ENCODE data around the gene AZIN2.
"Not testable (repeated sequence)": the region's sequence is repeated elsewhere in the genome, so short reads cannot be mapped to it uniquely, and the experiment has no call there.

AZIN2 gene

GRCh38 chr1:33096363-33097005, 15.5 kb downstream of the AZIN2 start:
- DNase-seq, result no peak

DNA sequence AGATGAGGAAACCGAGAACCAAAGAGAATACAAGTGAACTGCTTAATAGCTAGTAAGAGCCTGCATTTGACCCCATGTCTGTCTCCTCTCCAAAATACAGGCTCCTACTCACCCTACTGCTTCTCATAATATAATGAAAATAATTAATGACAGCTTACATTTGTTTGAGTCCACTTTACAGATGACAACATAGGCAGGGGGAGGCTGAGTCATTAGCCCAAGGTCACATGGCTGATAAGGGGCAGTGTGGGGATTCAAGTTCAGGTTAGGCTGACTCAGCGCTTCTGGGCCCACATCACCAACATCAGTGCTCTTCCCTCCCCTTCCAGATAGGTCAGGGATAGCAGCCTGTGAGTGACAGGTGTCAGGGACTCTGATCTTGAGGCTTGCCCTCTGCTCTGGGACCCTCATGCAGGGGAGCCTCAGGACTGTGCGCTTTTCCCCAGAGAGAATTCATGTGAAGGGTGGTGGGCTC, 16.2 kb downstream of the AZIN2 start:
- DNase-seq, result no peak

DNA sequence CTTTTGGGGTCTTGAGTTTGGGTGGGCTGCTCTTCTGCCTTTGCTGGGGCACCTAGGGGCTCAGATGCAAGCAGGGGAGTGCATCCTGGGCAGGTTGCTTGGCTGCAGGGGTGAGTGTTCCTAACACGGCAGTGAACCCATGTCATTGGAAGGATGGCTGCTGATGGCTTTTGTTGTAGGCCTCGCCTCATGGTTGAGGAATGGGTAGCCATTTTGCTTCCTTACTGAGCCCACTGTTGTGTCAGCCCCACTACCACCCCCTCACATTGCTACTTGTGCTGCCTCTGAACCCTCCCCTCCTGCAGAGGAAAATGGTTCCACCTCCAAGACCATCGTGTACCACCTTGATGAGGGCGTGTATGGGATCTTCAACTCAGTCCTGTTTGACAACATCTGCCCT, 16.8 kb downstream of the AZIN2 start:
- no peak for DNase-seq

GRCh38 chr1:33098371-33098770, 17.4 kb downstream of the AZIN2 start:
- DNase-seq, result peak in 1 of 2 donors; percentile 23

- peak; percentile 16 to 17 for DNase-seq
Measured at GRCh38 chr1:33099290-33100118, 18.6 kb downstream of the AZIN2 start.

DNA sequence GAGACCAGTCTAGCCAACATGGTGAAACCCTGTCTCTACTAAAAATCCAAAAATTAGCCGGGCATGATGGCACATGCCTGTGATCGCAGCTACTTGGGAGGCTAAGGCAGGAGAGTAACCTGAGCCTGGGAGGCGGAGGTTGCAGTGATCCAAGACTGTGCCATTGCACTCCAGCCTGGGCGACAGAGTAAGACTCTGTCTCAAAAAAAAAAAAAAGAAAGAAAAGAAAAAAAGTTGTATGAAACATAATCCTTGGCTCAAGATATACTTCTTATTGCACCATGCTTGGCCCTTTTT, 19.1 kb downstream of the AZIN2 start:
- not testable (repeated sequence) for DNase-seq

DNA sequence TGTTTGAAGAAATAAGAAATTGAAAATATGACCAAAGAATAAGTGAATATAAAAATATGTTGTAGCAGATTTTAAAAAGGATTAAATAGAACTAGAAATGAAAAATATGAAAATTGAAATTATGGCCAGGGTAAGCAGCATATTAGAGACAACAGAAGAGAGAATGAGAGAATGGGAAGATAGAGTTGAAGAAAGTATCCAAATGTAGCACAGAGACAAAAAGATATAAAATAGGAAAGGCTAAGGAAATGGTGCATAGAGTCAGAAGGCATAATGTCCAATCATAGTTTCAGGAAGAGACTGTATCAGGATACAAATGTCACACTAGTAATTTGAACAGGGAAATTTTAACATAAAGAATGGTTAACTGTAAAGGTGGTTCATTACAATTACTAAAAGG, 29.5 kb downstream of the AZIN2 start:
- no peak for DNase-seq

GRCh38 chr1:33111965-33112364, 31.0 kb downstream of the AZIN2 start:
- DNase-seq, result peak in 1 of 2 donors; percentile 20

GRCh38 chr1:33117440-33118085, 36.6 kb downstream of the AZIN2 start:
- no peak for DNase-seq

DNA sequence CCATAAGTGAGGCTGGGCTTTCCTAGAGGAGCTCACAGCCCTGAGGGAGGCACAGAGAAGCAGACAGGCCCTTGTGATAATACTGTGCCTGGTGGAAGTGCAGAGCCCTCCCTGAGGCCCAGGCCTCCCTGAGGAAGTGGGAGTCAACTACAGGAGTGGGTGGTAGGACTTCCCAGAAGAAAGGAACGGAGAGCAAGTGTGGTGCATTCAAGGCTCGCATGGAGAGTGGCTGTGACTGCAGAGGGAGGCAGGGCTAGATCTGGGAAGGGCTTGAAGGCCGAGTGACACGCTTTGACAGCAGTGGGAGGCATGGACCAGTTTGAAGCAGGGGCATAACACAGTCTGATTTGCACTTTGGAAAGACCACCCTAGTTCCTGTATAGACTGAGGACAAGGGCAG, 37.3 kb downstream of the AZIN2 start:
- peak; percentile 12 to 29 for DNase-seq

DNA sequence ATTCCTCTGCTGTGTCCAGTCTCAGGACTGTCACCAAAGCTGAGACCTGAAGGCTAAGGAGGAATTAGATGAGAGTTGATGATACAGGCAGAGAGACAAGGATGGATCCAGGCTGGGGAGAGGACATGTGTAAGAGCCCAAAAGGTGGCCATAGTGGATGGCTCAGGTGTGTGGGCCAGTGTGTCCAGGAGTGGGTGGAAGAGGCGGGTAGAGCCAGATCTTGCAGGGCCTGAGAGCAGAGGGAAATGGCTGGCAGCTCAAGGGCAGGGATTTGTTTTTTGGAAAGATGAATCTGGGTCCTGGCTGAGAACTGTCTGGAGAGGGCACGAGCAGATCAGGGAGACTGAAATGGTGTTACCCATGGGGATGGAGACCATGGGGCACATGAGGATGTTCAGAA, 38.1 kb downstream of the AZIN2 start:
- DNase-seq, result no peak

DNA sequence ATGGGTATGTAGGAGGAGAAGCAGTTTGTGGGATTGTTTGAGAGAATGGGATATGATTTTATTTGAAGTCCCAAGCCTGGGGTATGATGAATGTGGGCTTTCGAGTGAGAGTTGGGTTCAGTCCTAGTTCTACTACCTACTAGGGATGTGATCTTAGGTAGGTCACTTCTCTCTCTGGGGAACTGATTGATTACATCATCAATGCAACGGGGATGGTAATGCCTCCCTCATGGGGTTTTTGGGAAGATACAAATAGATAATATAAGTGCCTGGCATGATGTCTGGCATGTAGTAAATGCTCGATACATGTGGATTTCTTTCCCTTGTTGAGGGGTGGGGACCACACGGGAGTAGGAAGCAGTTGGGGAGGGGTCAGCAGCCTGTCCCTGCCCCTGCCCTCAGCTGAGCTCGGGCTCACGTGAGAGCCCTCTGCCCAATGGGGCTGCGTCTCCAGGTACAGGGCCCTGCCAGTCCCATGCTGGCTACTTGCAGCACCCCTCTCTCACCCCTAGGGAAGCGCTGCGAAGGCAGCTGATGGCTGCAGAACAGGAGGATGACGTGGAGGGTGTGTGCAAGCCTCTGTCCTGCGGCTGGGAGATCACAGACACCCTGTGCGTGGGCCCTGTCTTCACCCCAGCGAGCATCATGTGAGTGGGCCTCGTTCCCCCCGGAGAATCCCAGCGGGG, 38.7 kb downstream of the AZIN2 start:
- DNase-seq, result no peak

GRCh38 chr1:33120436-33121231, 39.7 kb downstream of the AZIN2 start:
- no peak for DNase-seq

GRCh38 chr1:33121728-33122127, 40.8 kb downstream of the AZIN2 start:
- DNase-seq, result no peak

GRCh38 chr1:33122483-33123178, 41.7 kb downstream of the AZIN2 start:
- DNase-seq, result no peak

GRCh38 chr1:33123266-33123665, 42.3 kb downstream of the AZIN2 start:
- DNase-seq, result no peak

- not testable (repeated sequence) for DNase-seq
Measured at GRCh38 chr1:33124647-33125046, 43.7 kb downstream of the AZIN2 start.

GRCh38 chr1:33126411-33127000, 45.6 kb downstream of the AZIN2 start:
- DNase-seq, result no peak

- peak; percentile 100 for DNase-seq
Measured at GRCh38 chr1:33127001-33127823, 46.3 kb downstream of the AZIN2 start.

- no peak for DNase-seq
Measured at GRCh38 chr1:33128781-33129180, 47.8 kb downstream of the AZIN2 start.

DNA sequence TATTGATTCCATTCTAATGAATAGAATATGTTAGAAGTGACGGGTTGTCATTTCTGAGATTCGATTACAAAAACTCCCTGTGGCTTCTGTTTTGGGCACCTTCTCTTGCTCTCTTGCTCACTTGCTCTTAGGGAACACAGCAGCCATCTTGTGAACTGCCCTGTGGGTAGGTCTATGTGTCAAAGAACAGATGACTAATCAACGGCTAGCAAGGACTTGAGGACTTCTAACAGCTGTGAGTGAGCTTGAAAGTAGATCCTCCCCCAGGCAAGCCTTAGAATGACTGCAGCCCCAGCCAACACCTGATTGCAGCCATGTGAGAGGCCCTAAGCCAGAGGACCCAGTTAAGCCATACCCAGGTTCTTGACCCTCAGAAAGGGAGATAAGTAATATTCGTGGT, 49.3 kb downstream of the AZIN2 start:
- no peak for DNase-seq

All from inflammatory macrophage treated with lipopolysaccharide for 1 hour (primary cell).